NCI-H1105 (cell line): ENCODE data around the gene MICAL2.

Experiments
- DNase-seq: peaks from one replicate; lab custom pipeline; 2025; lab: John Stamatoyannopoulos, UW

Gene MICAL2

GRCh38 chr11:12077535-12078280 is 32.7 kb upstream of the MICAL2 start:
- DNase-seq: no peak

GRCh38 chr11:12079726-12080556 is 30.4 kb upstream of the MICAL2 start:
- DNase-seq: no peak

- no peak for DNase-seq
These were observed 27.0 kb upstream of the MICAL2 start for GRCh38 chr11:12083380-12083779.

- no peak for DNase-seq
These were observed 26.1 kb upstream of the MICAL2 start for GRCh38 chr11:12084256-12084655.

- DNase-seq: no peak
These were observed 24.8 kb upstream of the MICAL2 start for GRCh38 chr11:12085371-12086251.

GRCh38 chr11:12086271-12087074 is 23.9 kb upstream of the MICAL2 start:
- DNase-seq: no peak

- no peak for DNase-seq
These were observed 23.1 kb upstream of the MICAL2 start for GRCh38 chr11:12087075-12088004.

- DNase-seq: no peak
These were observed 22.3 kb upstream of the MICAL2 start for GRCh38 chr11:12088047-12088481.

- DNase-seq: no peak
These were observed 21.9 kb upstream of the MICAL2 start for GRCh38 chr11:12088531-12088930.

- no peak for DNase-seq
These were observed 21.3 kb upstream of the MICAL2 start for GRCh38 chr11:12089041-12089440.

- DNase-seq: no peak
These were observed 20.9 kb upstream of the MICAL2 start for GRCh38 chr11:12089473-12089872.

GRCh38 chr11:12090061-12090591 is 20.3 kb upstream of the MICAL2 start:
- DNase-seq: no peak

- DNase-seq: no peak
These were observed 19.6 kb upstream of the MICAL2 start for GRCh38 chr11:12090761-12091258.

GRCh38 chr11:12091956-12092558 is 18.3 kb upstream of the MICAL2 start:
- DNase-seq: no peak

- DNase-seq: no peak
These were observed 17.7 kb upstream of the MICAL2 start for GRCh38 chr11:12092714-12093113.

- DNase-seq: peak; percentile 57
These were observed 15.3 kb upstream of the MICAL2 start for GRCh38 chr11:12094872-12095800.

- DNase-seq: no peak
These were observed 13.2 kb upstream of the MICAL2 start for GRCh38 chr11:12097219-12097618.

GRCh38 chr11:12098601-12099000 is 11.8 kb upstream of the MICAL2 start:
- no peak for DNase-seq
